AG09319 (cell line): ENCODE measurements around the gene CNTN1.

Experiments
- DNase-seq: peaks from one replicate; pipeline ENCODE4 v3.0.0-alpha.2; 2010; ENCODE audit warnings: low read depth; ENCODE audit errors: extremely low read depth
- CTCF ChIP-seq: IDR thresholded peaks from 2 replicates; pipeline ENCODE4 v1.5.1; 2011; ENCODE audit warnings: low read depth, mild to moderate bottlenecking, inconsistent platforms, low read length, moderate library complexity

The CNTN1 gene

DNA sequence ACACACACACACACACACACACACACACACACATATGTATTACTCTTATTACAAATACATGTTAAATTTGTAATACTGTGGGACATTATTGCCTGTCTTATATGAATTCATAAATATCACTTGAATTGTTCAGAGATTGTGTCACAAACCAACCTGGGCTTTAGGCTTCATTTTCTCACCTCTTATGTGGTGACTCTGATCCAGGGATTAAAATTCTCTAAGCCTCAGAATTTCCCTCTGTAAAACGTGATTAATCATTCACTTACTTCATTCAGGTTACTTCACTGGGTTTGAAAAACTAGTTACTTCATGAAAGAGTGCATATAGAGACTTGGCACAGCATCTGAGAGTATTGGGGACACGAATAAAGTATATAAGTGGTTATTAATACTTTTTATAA lies 255.6 kb downstream of the CNTN1 start:
- DNase-seq: no peak

GRCh38 chr12:40953076-40953475 lies 260.8 kb downstream of the CNTN1 start:
- DNase-seq: peak; percentile 18
- TF ChIP-seq CTCF: no peak

More for the DNA sequence above, 255.6 kb downstream of the CNTN1 start:
- TF ChIP-seq CTCF: no peak

GRCh38 chr12:40957417-40957816 lies 265.2 kb downstream of the CNTN1 start:
- no peak for DNase-seq
- TF ChIP-seq CTCF: no peak

GRCh38 chr12:40959041-40959440 lies 266.8 kb downstream of the CNTN1 start:
- TF ChIP-seq CTCF: no peak
- DNase-seq: peak; percentile 91

- DNase-seq: no peak
Observed at GRCh38 chr12:40963751-40964150, 271.5 kb downstream of the CNTN1 start.

GRCh38 chr12:40969796-40970195 lies 277.6 kb downstream of the CNTN1 start:
- DNase-seq: no peak
- no peak for TF ChIP-seq CTCF

More at GRCh38 chr12:40963751-40964150, 271.5 kb downstream of the CNTN1 start:
- no peak for TF ChIP-seq CTCF

GRCh38 chr12:40970320-40970907 lies 278.2 kb downstream of the CNTN1 start:
- DNase-seq: no peak
- no peak for TF ChIP-seq CTCF
